ENCODE results near the gene DUSP5.

DNA sequence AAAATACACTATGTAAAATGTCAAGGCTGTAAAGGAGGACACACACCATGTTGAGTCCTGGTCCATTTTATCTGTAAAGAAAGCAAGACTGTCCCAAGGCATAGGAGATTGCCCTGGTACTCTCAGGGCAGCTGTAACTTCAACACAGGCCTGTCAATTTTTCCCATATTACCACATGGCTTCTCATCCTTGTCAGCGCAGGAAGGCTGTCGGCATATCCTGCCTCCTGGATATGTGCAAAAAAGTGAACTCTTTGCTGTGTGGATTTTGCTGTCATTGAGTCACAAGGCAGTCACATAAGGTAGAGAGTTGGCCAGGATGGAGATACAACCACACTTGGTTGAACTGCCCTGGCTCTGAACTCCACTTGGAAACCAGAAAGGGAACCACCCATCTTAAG lies 8.7 kb downstream of the DUSP5 start:
- no peak for TF ChIP-seq POLR2A (IDR thresholded peaks at IDR 0.05; ENCODE audit: low read length)
- TF ChIP-seq GATA1 (IDR thresholded peaks at IDR 0.05; ENCODE audit: low read depth, low read length), result no peak
